Heart left ventricle (tissue), 16 donors: Measurements from ENCODE around the gene ETS2. TPM values are rescaled to one million over a fixed set of nuclear protein-coding genes. Genes with fewer than 3 reads are reported as not detected.

Experiments
- ATAC-seq, 4 donors: fragments of 200-7000 bp; cut with Tn5 transposase; one replicate each; pipeline ENCODE4 v1.9.1; 2020 to 2022; ENCODE audit warnings: moderate library complexity in 4 of 4, mild to moderate bottlenecking in 3 of 4, moderate number of reproducible peaks in 1 of 4
- DNase-seq, 5 donors: peaks; one replicate each; pipeline ENCODE4 v3.0.0-alpha.2; 2020
- H3K27ac ChIP-seq, 12 donors: fragments of 200-600 bp; sonication (generic) in 4 of 12; one replicate each; pipeline versions ENCODE4 v1.5.0 to v1.8.0; 2016 to 2022; ENCODE audit warnings: mild to moderate bottlenecking in 2 of 12
- H3K27me3 ChIP-seq, 9 donors: fragments of 200-600 bp; sonication (generic) in 2 of 9; one replicate each; pipeline versions ENCODE4 v1.5.1 to v1.8.0; 2016 to 2022; ENCODE audit warnings: mild to moderate bottlenecking in 3 of 9
- H3K36me3 ChIP-seq, 9 donors: fragments of 200-600 bp; sonication (generic) in 2 of 9; one replicate each; pipeline versions ENCODE4 v1.5.0 to v1.8.0; 2018 to 2022; ENCODE audit warnings: mild to moderate bottlenecking in 2 of 9
- H3K4me1 ChIP-seq, 12 donors: fragments of 200-600 bp; sonication (generic) in 4 of 12; one replicate each; pipeline versions ENCODE4 v1.5.0 to v1.8.0; 2016 to 2022; ENCODE audit warnings: mild to moderate bottlenecking in 3 of 12
- H3K4me3 ChIP-seq, 12 donors: fragments of 200-600 bp; sonication (generic) in 4 of 12; one replicate each; pipeline versions ENCODE4 v1.5.0 to v1.8.0; 2017 to 2022; ENCODE audit warnings: mild to moderate bottlenecking in 9 of 12, moderate library complexity in 4 of 12
- H3K9me3 ChIP-seq, 12 donors: fragments of 200-600 bp; sonication (generic) in 4 of 12; one replicate each; pipeline versions ENCODE4 v1.5.0 to v1.8.0; 2016 to 2022; ENCODE audit warnings: mild to moderate bottlenecking in 1 of 12
- POLR2A ChIP-seq, 2 donors: fragments of 450-650 bp; IDR thresholded peaks; one replicate each; pipeline ENCODE4 v1.6.1; 2017; ENCODE audit warnings: antibody characterized with exemption in 2 of 2, mild to moderate bottlenecking in 2 of 2, moderate library complexity in 2 of 2
- WGBS, 4 donors: extraction: QIAGEN DNeasy Blood & Tissue Kit in 2 of 4; methylation state at CpG; one replicate each; pipeline versions ENCODE4 v1.1.5 to v1.1.7; 2013 to 2018; 5-methylcytosine and 5-hydroxymethylcytosine counted together
- intact Hi-C, 10 donors: fragments of 100-400 bp; cut with DNase I; formaldehyde crosslinking; loops; one replicate each; pipeline versions ENCODE4 v1.11.1 to v1.14.2; 2022
- polyA plus RNA-seq, 2 donors: library from polyadenylated mRNA; stranded (reverse); fragments of 200-250 nt; gene quantifications; one replicate each; pipeline ENCODE4 v1.2.3, GENCODE V29; 2013
- total RNA-seq, 9 donors: library from RNA; depleted of rRNA in 2 of 9; stranded (reverse); fragments of >200 nt in 2 of 9; fragmentation: NEBNext Ultra II Directional in 3 of 9; extraction: Animal tissue kit (Norgen Biotek cat#: 25700) in 3 of 9; gene quantifications; one replicate each; pipeline versions ENCODE4 v1.1.0 to v1.2.4, GENCODE V29; 2016 to 2023
- TF ChIP-seq, protein P1 (sequence below), 12 donors: fragments of 200-600 bp; sonication (generic) in 4 of 12; IDR thresholded peaks; one replicate each; pipeline versions ENCODE4 v1.5.0 to v1.8.0; 2018 to 2022; ENCODE audit warnings: antibody characterized with exemption in 12 of 12, mild to moderate bottlenecking in 5 of 12
- donor health status: ischemic (EF 13 %, LVEDD 7.1; RV severe dilation, severe dysfunction).
- donor health status: healthy with polysubstance abuse.
- donor health status: DM: no; HTN: yes; CAD: no.
- donor health status: DM: no; HTN: no; CAD: no.
- donor health status: ischemic (EF 25% LVEDD 6.9; RV normal size, moderate dysfunction).
- donor health status: ischemic (EF 25% LVEDD 5.7; RV mildly dilated, moderate dysfunction).
- donor health status: healthy.
- donor health status: DM: yes; HTN: yes; CAD: no.
- donor health status: ischemic (EF 35%, LVEDD 5.7; RV mildly dilated, moderate dysfunction).
- donor health status: nonischemic (EF 11% LVEDD 7.7; RV severe dilation, severe dysfunction).
- donor health status: DM: yes; HTN: yes; CAD: no.
- donor health status: PGD.
- donor health status: ischemic (EF 29% LVEDD 5.4; RV normal size, mild dysfunction).
- donor health status: nonischemic (EF 23%, LVEDD 6.1; RV moderate dilation, normal function).

ETS2 gene
- total and polyA plus RNA-seq, 11 donors, result 19.0 to 92.7 (median 41.0) TPM

DNA sequence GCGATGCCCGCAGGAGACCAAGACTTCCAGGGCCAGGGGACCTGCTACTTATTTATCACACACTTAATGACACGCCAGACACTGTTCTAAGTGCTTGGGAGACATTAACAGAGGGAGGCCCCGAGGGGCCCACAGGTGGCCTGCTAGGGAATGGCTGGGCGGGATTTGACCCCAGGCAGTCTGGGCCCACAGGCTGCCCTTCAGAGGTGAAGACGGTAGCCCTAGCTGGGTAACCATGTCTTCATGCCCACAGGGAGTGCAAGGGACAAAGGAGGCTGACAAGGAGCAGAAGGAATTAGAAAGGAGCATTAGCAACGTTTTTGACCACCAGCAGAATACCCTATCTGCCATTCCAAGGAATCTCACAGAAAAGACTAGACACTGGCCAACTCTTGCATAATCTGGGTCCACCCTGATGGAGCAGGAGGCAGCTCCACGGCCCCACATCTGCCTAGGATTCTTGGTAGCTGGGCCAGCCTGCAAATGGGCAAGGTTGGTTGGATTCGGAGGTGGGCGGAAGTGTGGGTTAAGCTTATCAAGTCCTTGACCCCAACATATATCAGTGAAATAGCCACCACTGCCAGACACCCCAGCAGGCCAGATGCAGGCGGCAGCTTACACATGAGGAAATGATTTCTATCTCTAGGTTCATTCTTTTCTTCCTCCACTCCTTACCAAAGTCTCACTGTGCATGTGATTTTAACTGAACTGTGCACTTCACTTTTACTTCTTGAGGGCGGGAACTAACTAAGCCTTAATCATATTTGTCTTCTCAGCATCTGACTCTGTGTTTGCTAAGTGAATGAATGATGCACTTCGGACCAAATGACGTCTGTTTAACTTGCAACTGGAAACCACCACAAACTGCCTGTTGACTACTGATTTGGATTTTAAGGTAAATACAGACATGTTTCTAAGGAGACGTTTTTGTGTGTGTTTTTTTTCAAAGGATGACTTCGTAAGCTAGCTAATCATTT is 3.4 kb upstream of the ETS2 start:
- Histone ChIP-seq H3K4me3 (no peak overlapping the region), H3K27me3 (no peaks in the 10 kb centered on the region), H3K9me3 (no peaks in the 10 kb centered on the region), H3K27ac (no peak overlapping the region), H3K4me1 (peaks cover 0 to 14% (median 6%) of the 10 kb centered on the region in 12 donors), H3K36me3 (no peaks in the 10 kb centered on the region)
- ATAC-seq (no peak), DNase-seq (no peak)
- intact Hi-C loops, result loop anchor here in 8 of 10 donors (5.0 to 10.0 kb wide), 13 partner anchors 40 to 340 kb away; no protein-coding TSS in a partner anchor
- 89 to 90% (median 89%) methylated on average over 16 of the region's 16 CpGs for WGBS, 4 donors
- no peak for TF ChIP-seq POLR2A (IDR thresholded peaks at IDR 0.05)
- TF ChIP-seq, protein P1, sequence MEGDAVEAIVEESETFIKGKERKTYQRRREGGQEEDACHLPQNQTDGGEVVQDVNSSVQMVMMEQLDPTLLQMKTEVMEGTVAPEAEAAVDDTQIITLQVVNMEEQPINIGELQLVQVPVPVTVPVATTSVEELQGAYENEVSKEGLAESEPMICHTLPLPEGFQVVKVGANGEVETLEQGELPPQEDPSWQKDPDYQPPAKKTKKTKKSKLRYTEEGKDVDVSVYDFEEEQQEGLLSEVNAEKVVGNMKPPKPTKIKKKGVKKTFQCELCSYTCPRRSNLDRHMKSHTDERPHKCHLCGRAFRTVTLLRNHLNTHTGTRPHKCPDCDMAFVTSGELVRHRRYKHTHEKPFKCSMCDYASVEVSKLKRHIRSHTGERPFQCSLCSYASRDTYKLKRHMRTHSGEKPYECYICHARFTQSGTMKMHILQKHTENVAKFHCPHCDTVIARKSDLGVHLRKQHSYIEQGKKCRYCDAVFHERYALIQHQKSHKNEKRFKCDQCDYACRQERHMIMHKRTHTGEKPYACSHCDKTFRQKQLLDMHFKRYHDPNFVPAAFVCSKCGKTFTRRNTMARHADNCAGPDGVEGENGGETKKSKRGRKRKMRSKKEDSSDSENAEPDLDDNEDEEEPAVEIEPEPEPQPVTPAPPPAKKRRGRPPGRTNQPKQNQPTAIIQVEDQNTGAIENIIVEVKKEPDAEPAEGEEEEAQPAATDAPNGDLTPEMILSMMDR (IDR thresholded peaks at IDR 0.05), result no peak

DNA sequence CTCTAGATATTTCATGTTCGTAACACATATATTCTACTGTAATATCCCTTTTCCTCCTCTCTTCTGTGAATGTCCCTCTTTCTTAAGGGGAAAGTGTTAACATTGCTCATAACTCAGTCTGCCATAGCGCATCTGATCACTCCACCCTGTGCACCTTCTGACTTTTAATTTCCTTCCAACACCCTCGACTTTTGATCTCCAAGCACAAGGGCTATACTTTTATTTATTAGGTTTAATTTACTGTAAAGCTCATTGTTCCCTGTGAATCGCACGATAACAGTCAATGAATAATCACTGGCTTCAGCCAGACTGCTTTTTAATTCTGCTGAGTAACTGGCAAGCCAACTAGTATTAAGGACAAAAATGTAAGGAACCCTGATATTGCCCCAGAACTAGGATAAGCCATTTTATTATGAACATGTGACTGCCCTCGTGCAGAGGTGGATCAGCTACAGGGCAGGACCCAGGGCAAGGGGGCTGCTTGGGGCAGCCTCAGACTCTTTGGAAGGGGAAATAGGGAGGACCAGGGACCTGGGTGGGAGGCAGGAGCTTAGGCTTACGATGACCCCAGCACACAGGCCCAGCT is 2.6 kb upstream of the ETS2 start:
- no peak for TF ChIP-seq POLR2A (IDR thresholded peaks at IDR 0.05)
- TF ChIP-seq, protein P1 (IDR thresholded peaks at IDR 0.05), result no peak

DNA sequence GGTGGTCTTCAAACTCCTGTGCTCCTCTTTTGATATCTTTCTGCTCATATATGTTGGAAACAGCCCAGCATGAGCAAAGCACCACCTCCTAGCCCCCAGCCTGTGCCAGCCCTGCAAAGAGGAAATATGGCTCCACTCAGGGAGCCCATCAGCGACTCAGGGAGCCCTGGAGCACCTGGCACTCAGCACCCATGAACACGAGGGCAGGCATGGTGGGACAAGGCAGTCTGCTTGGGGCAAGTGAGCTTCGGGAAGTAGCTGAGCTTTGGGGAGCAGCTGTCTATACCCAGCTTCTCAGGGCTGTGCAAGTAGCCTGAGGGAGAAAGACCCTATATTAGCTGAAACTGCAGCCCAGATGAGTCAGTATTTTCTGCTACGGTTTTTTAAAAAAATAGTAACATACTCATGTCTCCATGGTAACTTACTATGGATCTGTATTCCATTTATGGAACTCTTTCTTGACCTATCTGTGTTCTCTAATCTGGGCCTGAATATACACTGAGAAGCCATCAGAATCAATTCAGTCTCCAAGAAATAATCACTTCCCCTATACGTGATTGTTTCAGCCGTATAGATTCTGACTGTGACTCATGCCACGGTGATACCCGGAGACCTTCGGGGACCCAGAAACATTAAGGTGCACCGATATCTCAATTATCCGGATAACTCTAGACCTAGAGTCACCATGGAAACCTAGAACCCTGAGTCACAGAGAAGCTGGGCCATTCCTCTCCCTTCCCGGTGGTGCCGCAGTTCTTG is 1.5 kb upstream of the ETS2 start:
- H3K4me1 ChIP-seq, result peaks cover 0 to 31% (median 6%) of the 10 kb centered on the region in 12 donors
- DNase-seq (no peak), ATAC-seq (no peak)
- H3K36me3 ChIP-seq, result peaks cover 0 to 6% (median 0%) of the 10 kb centered on the region in 9 donors
- intact Hi-C loops, result loop anchor here (2.0 to 10.0 kb wide), 16 partner anchors 42 to 338 kb away; no protein-coding TSS in a partner anchor
- no peak for TF ChIP-seq POLR2A (IDR thresholded peaks at IDR 0.05)
- TF ChIP-seq, protein P1 (IDR thresholded peaks at IDR 0.05), result no peak
- peak overlapping the region in 6 of 12 donors; percentile 96 to 99 (median 98) for H3K27ac ChIP-seq
- H3K27me3 ChIP-seq, result no peaks in the 10 kb centered on the region
- H3K9me3 ChIP-seq, result no peaks in the 10 kb centered on the region
- 77 to 90% (median 83%) methylated on average over 13 of the region's 13 CpGs for WGBS, 4 donors
- peak overlapping the region in 2 of 12 donors; percentile 94 for H3K4me3 ChIP-seq

More for the DNA sequence above, 2.6 kb upstream of the ETS2 start:
- Histone ChIP-seq H3K4me3 (no peak overlapping the region), H3K27me3 (no peaks in the 10 kb centered on the region), H3K9me3 (no peaks in the 10 kb centered on the region), H3K36me3 (peaks cover 0 to 6% (median 0%) of the 10 kb centered on the region in 9 donors), H3K4me1 (peaks cover 0 to 22% (median 6%) of the 10 kb centered on the region in 12 donors), H3K27ac (no peak overlapping the region)
- ATAC-seq, result no peak
- DNase-seq, result no peak
- 83 to 85% (median 85%) methylated on average over 7 of the region's 7 CpGs for WGBS, 4 donors
- intact Hi-C loops, result loop anchor here in 8 of 10 donors (5.0 to 10.0 kb wide), 13 partner anchors 41 to 339 kb away; no protein-coding TSS in a partner anchor
